ENCODE results near the gene GDPD4. TPM values are rescaled to one million over a fixed set of nuclear protein-coding genes. Genes with fewer than 3 reads are reported as not detected.

Gene GDPD4
- total RNA-seq, 4 donors from 2014 or later: not detected

DNA sequence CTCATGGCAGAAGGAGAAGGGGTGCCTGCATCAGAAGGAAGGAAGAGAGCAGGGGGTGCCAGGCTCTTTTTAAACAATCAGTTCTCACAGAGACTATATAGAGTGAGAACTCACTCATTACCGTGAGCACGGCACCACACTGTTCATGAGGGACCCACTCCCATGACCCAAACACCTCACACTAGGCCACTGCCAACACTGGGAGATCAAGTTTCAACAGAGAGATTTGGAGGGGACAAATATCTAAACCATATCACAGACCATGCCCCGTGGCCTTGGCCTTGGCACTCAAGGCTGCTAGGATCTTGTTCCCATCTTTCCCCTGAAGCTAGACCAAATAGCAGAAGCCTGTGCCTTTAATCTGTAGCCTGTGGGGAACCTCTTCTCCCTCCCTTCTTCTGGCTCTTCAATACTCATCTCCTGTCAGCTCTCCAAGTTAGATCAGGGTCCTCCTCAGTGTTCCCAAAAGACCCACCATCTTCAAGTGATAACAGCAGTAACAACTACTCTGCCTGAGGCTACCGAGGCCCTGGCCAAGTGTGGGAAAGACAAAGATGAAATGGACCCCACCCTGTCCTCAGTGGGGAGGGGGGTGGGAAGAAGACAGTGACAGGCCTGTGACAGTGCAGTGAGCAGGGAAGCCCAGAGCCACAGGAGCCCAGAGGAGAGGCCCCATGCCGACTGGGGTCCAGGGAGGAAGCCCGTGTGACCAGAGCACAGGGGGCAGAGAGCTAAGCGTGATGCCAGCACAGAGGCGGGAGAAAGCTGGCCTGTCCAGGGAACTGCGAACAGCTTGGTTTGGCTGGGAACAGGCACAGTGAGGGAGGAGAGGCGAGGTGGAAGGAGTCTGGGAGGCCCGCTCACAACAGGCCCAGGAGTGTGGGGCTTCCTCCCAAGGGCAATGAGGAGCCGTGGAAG lies 100.9 kb downstream of the GDPD4 start:
- Histone ChIP-seq H3K27me3 (no peaks in the 10 kb centered on the region), H3K9me3 (no peaks in the 10 kb centered on the region), H3K36me3 (no peaks in the 10 kb centered on the region), H3K27ac (no peak overlapping the region), H3K4me1 (no peaks in the 10 kb centered on the region), H3K4me3 (no peak overlapping the region)
- 78 to 82% methylated on average over 10 to 12 of the region's 12 CpGs for WGBS, 2 donors
- TF ChIP-seq POLR2A (IDR thresholded peaks at IDR 0.05): no peak
- TF ChIP-seq, protein P1, sequence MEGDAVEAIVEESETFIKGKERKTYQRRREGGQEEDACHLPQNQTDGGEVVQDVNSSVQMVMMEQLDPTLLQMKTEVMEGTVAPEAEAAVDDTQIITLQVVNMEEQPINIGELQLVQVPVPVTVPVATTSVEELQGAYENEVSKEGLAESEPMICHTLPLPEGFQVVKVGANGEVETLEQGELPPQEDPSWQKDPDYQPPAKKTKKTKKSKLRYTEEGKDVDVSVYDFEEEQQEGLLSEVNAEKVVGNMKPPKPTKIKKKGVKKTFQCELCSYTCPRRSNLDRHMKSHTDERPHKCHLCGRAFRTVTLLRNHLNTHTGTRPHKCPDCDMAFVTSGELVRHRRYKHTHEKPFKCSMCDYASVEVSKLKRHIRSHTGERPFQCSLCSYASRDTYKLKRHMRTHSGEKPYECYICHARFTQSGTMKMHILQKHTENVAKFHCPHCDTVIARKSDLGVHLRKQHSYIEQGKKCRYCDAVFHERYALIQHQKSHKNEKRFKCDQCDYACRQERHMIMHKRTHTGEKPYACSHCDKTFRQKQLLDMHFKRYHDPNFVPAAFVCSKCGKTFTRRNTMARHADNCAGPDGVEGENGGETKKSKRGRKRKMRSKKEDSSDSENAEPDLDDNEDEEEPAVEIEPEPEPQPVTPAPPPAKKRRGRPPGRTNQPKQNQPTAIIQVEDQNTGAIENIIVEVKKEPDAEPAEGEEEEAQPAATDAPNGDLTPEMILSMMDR (IDR thresholded peaks at IDR 0.05): no peak
- intact Hi-C loops (cut with DNase I): no loop called here
- no peak for DNase-seq

DNA sequence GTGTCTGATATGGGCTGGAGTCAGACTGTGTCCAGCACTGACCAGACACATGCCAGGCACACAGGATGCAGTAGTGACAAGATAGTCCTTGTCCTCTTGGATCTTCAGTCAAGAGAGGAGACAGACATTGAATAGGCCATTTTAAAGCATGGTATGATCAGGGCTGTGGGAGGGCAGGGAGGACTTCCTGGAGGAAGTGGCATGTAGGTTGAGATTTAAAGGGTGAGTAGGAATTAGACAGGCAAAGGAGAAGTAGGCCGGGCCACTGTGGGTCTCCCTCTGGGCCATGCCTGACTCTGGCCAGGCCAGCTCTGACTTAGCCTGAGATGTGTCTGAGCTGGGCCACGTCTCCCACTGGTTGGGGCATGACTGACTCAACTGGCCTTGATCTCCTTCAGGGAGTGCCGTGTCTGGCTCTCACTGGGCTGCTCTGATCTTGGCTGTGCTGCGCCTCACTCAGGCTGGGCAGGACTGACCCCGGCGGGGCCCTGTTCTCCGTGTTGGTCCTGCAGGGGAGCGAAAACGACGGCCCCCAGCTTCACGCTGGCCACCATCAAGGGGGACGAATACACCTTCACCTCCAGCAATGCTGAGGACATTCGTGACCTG lies 102.2 kb downstream of the GDPD4 start:
- no peak for TF ChIP-seq POLR2A (IDR thresholded peaks at IDR 0.05)
- TF ChIP-seq, protein P1 (IDR thresholded peaks at IDR 0.05): no peak
- intact Hi-C loops (cut with DNase I): no loop called here
- H3K27ac ChIP-seq: no peak overlapping the region
- H3K36me3 ChIP-seq: no peaks in the 10 kb centered on the region
- no peak overlapping the region for H3K4me3 ChIP-seq
- H3K4me1 ChIP-seq: no peaks in the 10 kb centered on the region
- no peaks in the 10 kb centered on the region for H3K27me3 ChIP-seq
- no peaks in the 10 kb centered on the region for H3K9me3 ChIP-seq
- WGBS, 2 donors: 93 to 100% methylated on average over 2 to 10 of the region's 13 CpGs
- DNase-seq: no peak

DNA sequence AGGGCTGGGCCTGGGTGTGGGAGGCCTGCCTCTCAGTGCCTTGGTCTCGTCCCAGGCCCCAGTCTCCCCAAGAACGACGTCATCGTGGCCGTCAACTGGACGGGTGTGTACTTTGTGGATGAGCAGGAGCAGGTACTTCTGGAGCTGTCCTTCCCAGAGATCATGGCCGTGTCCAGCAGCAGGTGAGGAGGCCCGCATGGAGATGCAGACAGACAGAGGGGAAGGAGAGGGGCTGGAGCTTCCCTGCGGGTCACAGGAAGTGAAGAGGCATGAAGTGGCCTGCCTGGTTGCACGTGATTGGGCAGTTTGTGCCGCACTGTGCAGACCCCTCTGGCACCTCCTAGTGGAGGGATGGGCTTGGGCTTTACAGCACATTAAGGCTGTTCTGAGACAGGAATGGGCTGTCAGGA lies 103.0 kb downstream of the GDPD4 start:
- intact Hi-C loops (cut with DNase I): no loop called here
- 78 to 97% methylated on average over 6 to 7 of the region's 11 CpGs for WGBS, 2 donors
- no peaks in the 10 kb centered on the region for H3K36me3 ChIP-seq
- TF ChIP-seq, protein P1 (IDR thresholded peaks at IDR 0.05): peak in 1 of 6 experiments; percentile 35
- no peak for TF ChIP-seq POLR2A (IDR thresholded peaks at IDR 0.05)
- H3K27ac ChIP-seq: no peak overlapping the region
- no peaks in the 10 kb centered on the region for H3K9me3 ChIP-seq
- no peaks in the 10 kb centered on the region for H3K27me3 ChIP-seq
- no peaks in the 10 kb centered on the region for H3K4me1 ChIP-seq
- no peak for DNase-seq
- H3K4me3 ChIP-seq: no peak overlapping the region

DNA sequence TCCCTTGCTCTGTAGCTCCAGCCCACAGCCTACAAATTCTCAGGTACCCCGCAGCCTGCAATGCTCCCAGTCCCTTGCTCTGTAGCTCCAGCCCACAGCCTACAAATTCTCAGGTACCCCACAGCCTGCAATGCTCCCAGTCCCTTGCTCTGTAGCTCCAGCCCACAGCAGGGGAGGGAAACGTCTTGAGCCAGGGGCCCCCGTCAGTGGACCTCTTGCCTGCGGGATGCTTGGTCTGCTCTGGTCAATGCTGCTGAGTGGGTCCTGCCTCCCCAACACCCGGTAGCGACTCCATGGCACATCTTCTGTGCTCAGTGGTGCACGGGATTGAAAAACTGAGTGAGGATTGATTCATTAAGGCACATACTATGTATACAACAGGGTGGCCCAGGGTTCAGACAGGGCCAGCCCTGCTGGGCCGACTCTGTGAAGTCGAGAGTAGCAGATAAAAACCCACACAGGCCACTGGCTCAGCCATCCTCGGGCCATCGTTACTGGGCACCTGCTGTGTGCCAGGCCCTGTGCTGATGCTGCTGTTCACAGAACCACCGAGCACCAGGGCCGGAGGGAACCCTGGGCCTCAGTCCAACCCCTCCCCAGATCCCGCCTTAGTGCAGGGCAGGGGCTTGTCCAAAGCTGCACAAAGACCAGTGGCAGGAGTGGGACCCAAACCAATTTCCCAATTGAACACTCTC lies 103.7 kb downstream of the GDPD4 start:
- Histone ChIP-seq H3K36me3 (no peaks in the 10 kb centered on the region), H3K9me3 (no peaks in the 10 kb centered on the region), H3K4me3 (no peak overlapping the region), H3K4me1 (no peaks in the 10 kb centered on the region), H3K27me3 (no peaks in the 10 kb centered on the region), H3K27ac (no peak overlapping the region)
- TF ChIP-seq, protein P1 (IDR thresholded peaks at IDR 0.05): no peak
- DNase-seq: no peak
- intact Hi-C loops (cut with DNase I): no loop called here
- WGBS, 2 donors: 76 to 90% methylated on average over 2 to 6 of the region's 14 CpGs

DNA sequence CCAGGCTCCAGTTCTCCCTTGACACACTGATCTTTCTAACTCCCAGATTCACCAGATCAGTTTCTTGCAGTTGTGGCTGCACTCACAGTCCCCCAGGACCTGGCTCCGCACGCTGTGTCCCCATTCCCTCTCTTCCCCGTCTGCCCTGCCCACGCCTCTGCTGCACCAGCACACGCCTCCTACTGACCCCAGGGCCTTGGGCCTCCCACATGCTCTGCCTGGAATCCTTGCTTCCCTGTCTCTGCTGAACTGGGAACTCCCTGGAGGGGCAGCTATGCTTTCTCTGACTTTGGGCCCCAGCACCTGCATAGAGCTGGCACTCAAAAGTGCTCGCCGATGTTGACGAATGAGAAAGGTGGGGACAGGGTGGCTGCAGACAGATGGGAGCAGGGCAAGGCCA lies 104.5 kb downstream of the GDPD4 start:
- intact Hi-C loops (cut with DNase I): no loop called here
- H3K4me3 ChIP-seq: no peak overlapping the region

More for the DNA sequence above, 104.5 kb downstream of the GDPD4 start:
- Histone ChIP-seq H3K9me3 (no peaks in the 10 kb centered on the region), H3K27me3 (peaks cover 0 to 1% (median 0%) of the 10 kb centered on the region in 4 donors), H3K36me3 (no peaks in the 10 kb centered on the region), H3K4me1 (peaks cover 0 to 4% (median 0%) of the 10 kb centered on the region in 3 donors), H3K27ac (no peak overlapping the region)
- no peak for DNase-seq
- WGBS, 2 donors: 69 to 82% methylated on average over 2 to 6 of the region's 8 CpGs
- no peak for TF ChIP-seq POLR2A (IDR thresholded peaks at IDR 0.05)
- TF ChIP-seq, protein P1 (IDR thresholded peaks at IDR 0.05): no peak

Data from esophagus squamous epithelium (tissue), 5 donors.